Effector CD8-positive, alpha-beta T cell (primary cell): ENCODE results near the gene WNT5A.

ENCODE experiments used
- DNase-seq: peaks from one replicate; lab custom pipeline; 2025; lab: John Stamatoyannopoulos, UW

Gene WNT5A

DNA sequence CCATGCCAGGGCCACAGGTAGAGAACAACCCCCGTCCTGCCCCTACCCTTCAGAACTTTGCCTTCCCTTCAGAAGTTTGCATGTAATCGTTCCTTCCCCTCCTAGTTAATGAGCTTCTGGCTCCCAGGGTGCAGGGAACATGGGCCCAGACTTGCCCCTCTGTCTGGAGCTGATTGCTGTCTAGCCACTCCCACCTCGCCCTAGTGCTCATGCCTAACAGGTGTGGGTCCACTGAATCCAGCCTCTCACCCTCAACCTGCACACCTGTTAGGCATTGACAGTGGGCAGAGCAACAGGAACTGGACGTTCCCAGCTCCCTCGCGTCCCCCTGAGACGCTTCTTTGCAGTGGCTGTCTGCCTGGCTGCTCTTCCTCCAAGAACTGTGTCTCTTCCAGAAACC, 40.3 kb downstream of the WNT5A start:
- DNase-seq = no peak

DNA sequence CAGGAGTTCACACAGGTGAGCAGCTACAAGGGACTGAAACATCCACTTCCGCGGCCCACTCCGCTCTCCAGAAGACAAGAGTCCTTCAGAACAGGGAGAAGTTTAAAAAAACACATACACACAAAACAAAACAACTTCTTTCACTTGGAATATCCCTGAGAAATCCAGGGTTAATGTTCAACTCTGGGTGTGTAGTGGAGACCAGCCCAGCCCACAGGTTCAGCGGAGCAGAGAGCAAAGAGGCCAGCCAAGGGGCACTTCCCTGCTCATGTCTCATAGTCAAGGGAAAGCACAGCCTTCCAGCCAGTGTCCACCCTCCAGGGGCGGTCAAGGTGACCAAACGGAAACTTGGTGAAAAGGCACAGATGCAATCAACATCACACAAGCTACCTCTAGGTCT, 41.6 kb downstream of the WNT5A start:
- DNase-seq = no peak

DNA sequence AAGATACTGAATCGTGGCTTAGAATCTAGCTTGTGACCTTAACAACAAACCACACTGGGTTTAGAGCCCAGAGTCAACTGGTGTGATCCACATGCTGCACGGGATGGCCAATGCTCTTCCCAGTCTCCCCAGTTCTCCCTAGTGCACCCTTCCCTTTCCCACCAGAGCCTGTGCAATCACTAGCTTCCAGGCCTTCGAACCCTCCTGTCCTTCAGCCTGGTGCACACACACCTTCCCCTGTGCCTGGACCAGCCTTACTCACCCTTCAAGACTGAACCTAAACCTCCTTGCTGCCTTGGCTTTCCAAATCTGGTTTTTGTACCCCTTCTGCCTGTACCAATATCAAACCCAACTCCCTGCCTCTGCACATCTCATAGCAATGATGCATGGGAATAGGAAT, 43.8 kb downstream of the WNT5A start:
- DNase-seq = no peak

DNA sequence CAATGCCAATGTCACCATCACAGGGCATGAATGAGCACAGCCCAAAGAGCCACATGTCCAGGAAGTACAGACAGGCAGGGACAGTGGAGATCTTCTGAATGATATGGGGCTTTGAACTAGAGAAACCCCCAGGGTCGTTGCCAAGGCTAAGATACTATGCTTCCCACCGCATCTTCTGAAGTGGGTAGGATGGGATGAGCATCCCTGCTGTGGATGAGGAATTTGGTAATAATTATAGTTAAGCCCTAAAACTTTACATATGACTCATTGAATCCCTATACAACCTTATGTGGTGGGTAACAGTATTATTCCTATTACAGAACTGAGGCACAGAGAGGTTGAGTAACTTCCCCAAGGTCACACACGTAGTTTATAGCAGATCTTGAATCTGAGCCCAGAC, 44.2 kb downstream of the WNT5A start:
- no peak for DNase-seq

DNA sequence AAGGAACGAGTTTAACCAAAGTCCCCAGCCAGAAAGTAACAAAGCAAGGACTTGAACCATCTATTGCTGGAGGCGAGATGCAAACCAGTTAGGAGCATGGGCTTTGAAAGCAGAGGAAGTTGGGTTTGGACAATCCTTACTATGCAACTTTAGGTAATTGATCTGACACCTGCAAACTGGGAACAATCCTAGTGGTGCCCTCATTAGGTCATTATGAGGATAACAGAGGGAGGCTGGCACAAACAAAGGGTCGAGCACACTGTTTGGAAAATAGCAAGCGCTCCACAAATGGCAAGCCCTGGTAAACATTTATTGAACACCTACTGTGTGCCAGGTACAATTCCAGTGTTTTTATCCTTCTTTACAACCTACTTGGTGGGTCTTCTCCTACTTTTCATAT, 45.6 kb downstream of the WNT5A start:
- no peak for DNase-seq

DNA sequence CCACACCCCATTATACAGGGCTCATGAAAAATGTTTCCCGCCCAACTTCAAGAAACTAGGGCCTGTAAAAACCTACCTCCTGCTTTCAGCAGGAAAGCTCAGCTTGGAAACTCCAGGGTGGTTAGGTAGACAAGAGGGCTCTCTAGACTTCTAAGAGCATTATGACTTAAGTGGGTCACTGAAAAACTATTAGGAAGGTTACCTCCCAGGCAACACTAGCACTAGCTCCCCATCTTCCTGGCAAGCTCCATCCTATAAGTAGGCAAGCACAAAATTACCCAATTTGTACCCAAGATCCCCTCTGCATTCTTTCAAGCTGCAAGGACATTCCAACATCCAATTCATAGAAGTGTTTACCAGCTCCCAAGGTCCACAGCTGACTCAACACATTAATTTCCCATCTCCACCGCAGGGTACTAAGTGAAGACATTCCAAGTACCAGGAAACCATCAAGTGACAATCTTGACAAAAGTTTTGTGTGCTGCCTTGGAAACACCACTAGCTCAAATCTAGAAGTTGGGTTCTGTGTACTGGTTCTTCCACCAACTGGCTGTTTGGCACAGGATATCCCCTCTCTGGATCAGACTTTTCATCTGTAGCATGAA, 46.9 kb downstream of the WNT5A start:
- DNase-seq = no peak

DNA sequence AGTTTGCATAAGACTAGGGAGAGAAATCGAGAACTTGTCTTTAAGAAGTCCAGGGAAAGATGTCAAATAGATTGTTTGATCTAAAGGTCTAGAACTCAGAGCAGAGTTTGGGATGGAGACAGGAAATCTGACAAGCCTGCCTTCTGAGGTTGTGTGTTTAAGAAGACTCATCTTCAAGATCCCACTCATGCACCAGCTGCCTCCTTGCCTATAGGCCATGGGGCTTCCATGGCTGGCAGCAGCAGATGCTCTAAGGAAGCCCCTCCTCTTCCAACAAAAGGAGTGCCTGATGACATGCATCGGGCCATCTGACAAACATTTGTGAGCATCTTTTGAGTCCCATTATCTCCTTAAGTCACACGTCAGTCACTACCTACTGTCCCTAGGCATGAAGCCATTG, 47.4 kb downstream of the WNT5A start:
- DNase-seq = no peak

DNA sequence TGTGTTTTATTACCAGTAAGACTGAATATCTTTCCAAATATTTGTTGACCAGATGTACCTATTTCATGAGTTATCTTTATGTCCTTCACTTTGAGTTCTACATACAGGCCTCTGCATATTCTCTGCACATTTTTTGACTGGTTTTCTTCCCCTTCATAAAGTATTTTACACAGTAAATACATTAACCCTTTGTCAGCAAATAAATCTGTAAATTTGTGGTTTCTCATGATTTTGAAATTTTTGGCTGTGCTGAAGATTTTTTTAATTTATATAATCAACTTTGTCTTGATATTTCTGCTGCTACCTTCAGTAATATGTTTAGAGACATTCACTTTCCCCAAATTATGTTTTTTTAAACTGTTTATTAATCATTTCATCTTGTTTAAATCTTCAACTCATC, 50.5 kb downstream of the WNT5A start:
- no peak for DNase-seq

DNA sequence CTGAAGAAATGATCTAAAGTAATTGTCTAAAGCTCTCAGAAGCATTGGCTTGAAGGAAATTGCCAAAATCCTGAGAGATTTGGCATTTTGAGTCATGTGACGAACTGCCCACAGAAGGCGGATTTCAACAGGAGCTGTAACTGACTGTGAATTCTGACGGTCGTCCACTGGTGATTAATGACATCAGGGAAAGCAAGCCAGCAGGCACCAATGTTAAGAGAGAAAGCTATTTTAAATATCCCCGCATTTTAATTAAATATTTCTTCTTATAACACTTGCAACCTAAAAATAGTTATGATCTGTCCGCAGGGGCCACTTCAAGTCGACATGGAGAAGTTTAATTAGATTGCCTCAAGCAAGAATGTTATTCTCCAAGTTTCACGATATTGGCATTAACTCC, 51.6 kb downstream of the WNT5A start:
- DNase-seq = no peak

DNA sequence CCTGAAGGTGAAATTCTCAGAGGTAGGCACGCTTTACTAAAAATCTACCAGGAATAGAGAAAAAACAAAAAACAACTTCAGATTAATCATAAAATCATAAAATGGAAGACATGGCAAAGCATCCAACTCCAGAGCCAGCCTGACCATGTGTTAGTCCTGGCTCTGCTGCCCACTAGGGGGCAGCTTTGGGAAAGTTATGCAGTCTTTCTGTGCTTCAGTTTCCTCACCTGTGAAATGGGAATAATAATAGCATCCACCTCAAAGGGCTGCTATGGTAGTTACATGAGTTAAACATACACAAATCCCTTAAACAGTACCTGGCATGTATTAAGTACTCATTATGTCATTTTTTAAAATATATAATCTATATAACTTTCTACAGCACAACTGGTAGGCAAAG, 52.3 kb downstream of the WNT5A start:
- DNase-seq = no peak

DNA sequence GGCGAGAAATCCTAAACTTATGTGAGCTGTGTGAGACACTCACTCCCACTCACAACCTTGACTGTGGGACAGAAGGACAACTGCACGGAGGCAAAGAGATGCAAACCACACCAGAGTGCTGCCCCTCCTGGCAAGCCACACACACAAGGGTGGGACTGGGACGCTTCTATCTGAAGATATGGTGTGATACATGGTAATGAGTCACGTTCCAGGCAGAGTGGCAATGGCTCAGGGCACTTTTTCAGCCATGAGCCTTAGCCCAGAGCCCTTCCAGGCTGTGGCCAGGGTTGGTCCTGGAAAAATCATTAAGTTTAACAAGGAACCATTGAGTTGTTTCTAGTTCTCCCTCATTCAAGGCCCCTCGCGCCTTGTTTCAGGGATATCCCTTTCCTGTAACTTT, 56.1 kb downstream of the WNT5A start:
- DNase-seq = no peak

DNA sequence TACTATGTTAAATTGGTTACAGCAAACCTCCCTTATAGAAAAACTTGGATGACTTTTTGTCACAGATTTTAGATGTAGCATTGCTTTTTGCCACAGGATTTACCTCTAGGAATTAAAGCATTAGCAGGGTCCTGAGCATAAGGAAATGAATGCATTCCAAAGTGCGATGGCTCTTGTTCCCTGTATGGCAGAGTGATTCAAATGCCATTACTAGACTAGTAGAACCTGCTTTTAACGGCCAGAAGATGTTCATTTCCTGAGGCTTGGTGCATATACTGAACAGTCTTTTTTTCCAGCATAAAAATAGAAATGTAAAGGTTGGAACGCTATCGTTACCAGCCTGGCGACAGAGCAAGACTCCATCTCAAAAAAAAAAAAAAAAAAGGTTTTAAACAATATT, 59.4 kb downstream of the WNT5A start:
- no peak for DNase-seq

DNA sequence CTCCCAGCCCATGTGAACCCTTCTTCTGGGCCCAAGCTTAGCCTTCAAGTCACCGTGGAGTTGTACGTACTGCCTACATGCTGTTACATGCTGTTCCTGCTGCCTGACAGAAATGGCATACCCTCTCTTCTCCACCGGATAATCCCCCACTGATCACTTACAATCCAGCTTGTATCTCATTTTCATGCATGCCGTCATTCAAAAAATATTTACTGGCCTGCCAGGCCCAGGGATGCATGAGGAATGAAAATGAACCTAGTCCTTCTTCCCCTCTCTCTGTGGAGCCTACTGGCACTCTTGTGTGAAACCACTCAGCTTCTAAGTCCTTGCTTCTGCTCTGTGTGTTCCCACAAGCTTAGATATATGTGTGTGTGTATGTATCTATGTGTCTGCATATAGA, 60.6 kb downstream of the WNT5A start:
- DNase-seq = no peak

DNA sequence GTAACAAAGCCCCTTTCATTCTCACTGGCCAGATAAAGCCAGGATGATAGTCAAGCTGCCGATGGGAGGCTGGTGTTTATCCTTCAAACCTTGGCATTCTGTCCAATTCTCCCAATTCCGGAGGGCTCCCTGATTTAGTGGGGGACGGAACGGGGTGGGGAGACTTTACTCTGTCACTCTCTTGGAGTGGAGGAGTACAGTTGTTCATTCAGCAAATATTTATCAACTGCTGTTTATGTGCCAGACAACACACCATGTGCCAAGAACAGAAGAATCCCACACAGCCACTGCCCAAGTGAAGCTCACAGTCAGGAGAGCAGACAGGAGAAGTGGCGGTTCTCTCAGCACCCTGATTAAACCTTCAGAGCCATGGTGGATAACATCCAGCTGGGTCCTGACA, 63.3 kb downstream of the WNT5A start:
- no peak for DNase-seq

DNA sequence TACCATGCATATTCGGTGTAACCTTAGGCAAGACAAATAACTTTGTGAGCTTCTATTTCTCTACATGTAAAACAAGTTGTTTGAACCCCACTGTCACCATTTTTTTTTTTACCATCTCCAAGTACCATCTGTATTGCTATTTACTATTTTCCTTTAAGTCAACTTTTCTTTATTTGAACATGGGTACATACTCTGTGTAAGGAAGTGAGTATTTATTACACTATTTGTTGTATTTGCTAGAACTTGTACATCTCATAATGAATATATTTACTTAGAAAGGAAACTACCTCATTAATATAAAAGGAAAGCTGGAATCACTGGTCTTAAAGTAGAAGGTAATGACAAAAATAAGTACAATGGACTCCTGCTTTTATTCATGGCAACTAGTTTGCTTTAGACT, 69.9 kb downstream of the WNT5A start:
- no peak for DNase-seq

DNA sequence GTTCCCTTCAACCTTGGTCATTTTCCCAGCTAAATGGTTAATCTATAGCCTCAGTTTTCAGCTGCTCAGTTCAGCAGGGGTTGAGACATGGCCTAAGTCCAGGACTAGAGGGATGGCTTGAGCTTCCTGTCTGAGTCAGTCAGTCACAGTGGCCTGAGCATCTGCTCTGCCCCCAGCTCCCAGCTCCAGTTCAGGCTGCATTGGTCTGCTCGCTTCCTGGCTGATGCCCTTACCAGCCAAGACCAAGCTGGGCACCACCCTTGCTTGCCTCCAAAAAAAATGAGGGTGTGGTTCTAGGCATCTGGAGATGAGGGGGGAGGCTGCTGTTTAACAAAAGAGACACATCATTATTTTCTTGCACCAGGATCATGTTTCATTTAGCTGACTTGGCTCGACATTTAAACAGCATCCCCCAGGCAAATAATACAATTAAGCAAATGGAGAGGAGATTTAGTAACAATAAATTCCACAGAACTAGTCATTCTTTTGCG, 70.7 kb downstream of the WNT5A start:
- DNase-seq = no peak
